ENCODE results near the gene VSIG10L. TPM values are rescaled to one million over a fixed set of nuclear protein-coding genes. Genes with fewer than 3 reads are reported as not detected.

Gene VSIG10L
- total and polyA plus RNA-seq, 2 experiments from 2014 or later, result 0.61 to 1.7 TPM

- H3K36me3 ChIP-seq (ENCODE audit: low read depth), result no peaks in the 10 kb centered on the region
- H3K9me2 ChIP-seq (ENCODE audit: insufficient read depth), result no peaks in the 10 kb centered on the region
- H3K79me2 ChIP-seq (ENCODE audit: insufficient read depth), result no peaks in the 10 kb centered on the region
- no peak for TF ChIP-seq EZH2phosphoT487 (IDR thresholded peaks at IDR 0.05; ENCODE audit: insufficient read depth, low read depth)
- no peak for TF ChIP-seq EZH2 (IDR thresholded peaks at IDR 0.05; ENCODE audit: insufficient read depth, poor library complexity, severe bottlenecking)
- 11 to 23% methylated on average over 25 to 43 of the region's 43 CpGs for WGBS, 2 experiments (ENCODE audit: low coverage in 1 of 2, low lambda C conversion rate in 2 of 2, missing lambda C conversion rate in 2 of 2)
- peak overlapping the region; percentile 90 for H2AFZ ChIP-seq
- H3F3A ChIP-seq (ENCODE audit: insufficient read depth), result no peaks in the 10 kb centered on the region
- H4K20me1 ChIP-seq (ENCODE audit: insufficient read depth), result no peaks in the 10 kb centered on the region
- H3K4me1 ChIP-seq (ENCODE audit: insufficient read depth), result no peaks in the 10 kb centered on the region
- H3K27ac ChIP-seq, result peak overlapping the region; percentile 29; the same call in 1 of the 2 replicates
- H3K27me3 ChIP-seq (replicated peaks; ENCODE audit: insufficient read depth), result no peaks in the 10 kb centered on the region
- H3K9me3 ChIP-seq (ENCODE audit: low read depth), result no peaks in the 10 kb centered on the region
- peak overlapping the region; percentile 56 for H3K9ac ChIP-seq
- H3K4me2 ChIP-seq (ENCODE audit: unreplicated experiment), result peak overlapping the region; percentile 91
- in situ Hi-C loops (cut with MboI), result no loop called here
- DNase-seq, result peak; percentile 88
- H3K4me3 ChIP-seq, result peak overlapping the region; percentile 81
Measured at GRCh38 chr19:51338563-51339312, 3.2 kb downstream of the VSIG10L start.

GRCh38 chr19:51337861-51338562, 3.9 kb downstream of the VSIG10L start:
- Histone ChIP-seq H3K9me2 (ENCODE audit: insufficient read depth) (no peaks in the 10 kb centered on the region), H3K9ac (no peak overlapping the region), H4K20me1 (ENCODE audit: insufficient read depth) (no peaks in the 10 kb centered on the region), H3K79me2 (ENCODE audit: insufficient read depth) (no peaks in the 10 kb centered on the region), H3K4me2 (ENCODE audit: unreplicated experiment) (no peak overlapping the region), H2AFZ (peak overlapping the region; percentile 90; the same call in 1 of the 2 replicates), H3K4me3 (no peak overlapping the region), H3F3A (ENCODE audit: insufficient read depth) (no peaks in the 10 kb centered on the region), H3K27ac (no peak overlapping the region), H3K4me1 (ENCODE audit: insufficient read depth) (no peaks in the 10 kb centered on the region), H3K9me3 (ENCODE audit: low read depth) (no peaks in the 10 kb centered on the region), H3K27me3 (replicated peaks; ENCODE audit: insufficient read depth) (no peaks in the 10 kb centered on the region), H3K36me3 (ENCODE audit: low read depth) (no peaks in the 10 kb centered on the region)
- DNase-seq, result no peak
- TF ChIP-seq EZH2 (IDR thresholded peaks at IDR 0.05; ENCODE audit: insufficient read depth, poor library complexity, severe bottlenecking), result no peak
- TF ChIP-seq EZH2phosphoT487 (IDR thresholded peaks at IDR 0.05; ENCODE audit: insufficient read depth, low read depth), result no peak
- in situ Hi-C loops (cut with MboI), result no loop called here
- 74 to 82% methylated on average over 14 to 19 of the region's 19 CpGs for WGBS, 2 experiments (ENCODE audit: low coverage in 1 of 2, low lambda C conversion rate in 2 of 2, missing lambda C conversion rate in 2 of 2)

GRCh38 chr19:51337141-51337860, 4.6 kb downstream of the VSIG10L start:
- Histone ChIP-seq H3K4me1 (ENCODE audit: insufficient read depth) (no peaks in the 10 kb centered on the region), H3K9me3 (ENCODE audit: low read depth) (no peaks in the 10 kb centered on the region), H4K20me1 (ENCODE audit: insufficient read depth) (no peaks in the 10 kb centered on the region), H3K27ac (no peak overlapping the region), H3K4me3 (no peak overlapping the region), H3K36me3 (ENCODE audit: low read depth) (no peaks in the 10 kb centered on the region), H2AFZ (no peak overlapping the region), H3K79me2 (ENCODE audit: insufficient read depth) (no peaks in the 10 kb centered on the region), H3F3A (ENCODE audit: insufficient read depth) (no peaks in the 10 kb centered on the region), H3K9me2 (ENCODE audit: insufficient read depth) (no peaks in the 10 kb centered on the region), H3K27me3 (replicated peaks; ENCODE audit: insufficient read depth) (no peaks in the 10 kb centered on the region), H3K4me2 (ENCODE audit: unreplicated experiment) (no peak overlapping the region), H3K9ac (no peak overlapping the region)
- TF ChIP-seq EZH2 (IDR thresholded peaks at IDR 0.05; ENCODE audit: insufficient read depth, poor library complexity, severe bottlenecking), result no peak
- no peak for TF ChIP-seq EZH2phosphoT487 (IDR thresholded peaks at IDR 0.05; ENCODE audit: insufficient read depth, low read depth)
- no peak for DNase-seq
- 86 to 89% methylated on average over 12 to 13 of the region's 13 CpGs for WGBS, 2 experiments (ENCODE audit: low coverage in 1 of 2, low lambda C conversion rate in 2 of 2, missing lambda C conversion rate in 2 of 2)
- in situ Hi-C loops (cut with MboI), result no loop called here

- H3K27me3 ChIP-seq (replicated peaks; ENCODE audit: insufficient read depth), result no peaks in the 10 kb centered on the region
- no peak overlapping the region for H3K27ac ChIP-seq
Measured at GRCh38 chr19:51333836-51334460, 8.0 kb downstream of the VSIG10L start.

More at GRCh38 chr19:51333836-51334460, 8.0 kb downstream of the VSIG10L start:
- no peak overlapping the region for H3K4me3 ChIP-seq
- no peak for DNase-seq
- no peaks in the 10 kb centered on the region for H3K79me2 ChIP-seq (ENCODE audit: insufficient read depth)
- no peak overlapping the region for H2AFZ ChIP-seq
- WGBS, 2 experiments (ENCODE audit: low coverage in 1 of 2, low lambda C conversion rate in 2 of 2, missing lambda C conversion rate in 2 of 2), result 81 to 84% methylated on average over 13 of the region's 13 CpGs
- no peaks in the 10 kb centered on the region for H3K9me3 ChIP-seq (ENCODE audit: low read depth)
- H3K9ac ChIP-seq, result no peak overlapping the region
- in situ Hi-C loops (cut with MboI), result no loop called here
- TF ChIP-seq EZH2 (IDR thresholded peaks at IDR 0.05; ENCODE audit: insufficient read depth, poor library complexity, severe bottlenecking) (no peak), EZH2phosphoT487 (IDR thresholded peaks at IDR 0.05; ENCODE audit: insufficient read depth, low read depth) (no peak)
- no peaks in the 10 kb centered on the region for H3K9me2 ChIP-seq (ENCODE audit: insufficient read depth)
- no peaks in the 10 kb centered on the region for H3K36me3 ChIP-seq (ENCODE audit: low read depth)
- no peaks in the 10 kb centered on the region for H4K20me1 ChIP-seq (ENCODE audit: insufficient read depth)
- H3K4me2 ChIP-seq (ENCODE audit: unreplicated experiment), result no peak overlapping the region
- no peaks in the 10 kb centered on the region for H3K4me1 ChIP-seq (ENCODE audit: insufficient read depth)
- H3F3A ChIP-seq (ENCODE audit: insufficient read depth), result no peaks in the 10 kb centered on the region
